Measurements from ENCODE around the gene ETS2.
"Not testable (repeated sequence)": the region's sequence is repeated elsewhere in the genome, so short reads cannot be mapped to it uniquely, and the experiment has no call there.

The ETS2 gene

DNA sequence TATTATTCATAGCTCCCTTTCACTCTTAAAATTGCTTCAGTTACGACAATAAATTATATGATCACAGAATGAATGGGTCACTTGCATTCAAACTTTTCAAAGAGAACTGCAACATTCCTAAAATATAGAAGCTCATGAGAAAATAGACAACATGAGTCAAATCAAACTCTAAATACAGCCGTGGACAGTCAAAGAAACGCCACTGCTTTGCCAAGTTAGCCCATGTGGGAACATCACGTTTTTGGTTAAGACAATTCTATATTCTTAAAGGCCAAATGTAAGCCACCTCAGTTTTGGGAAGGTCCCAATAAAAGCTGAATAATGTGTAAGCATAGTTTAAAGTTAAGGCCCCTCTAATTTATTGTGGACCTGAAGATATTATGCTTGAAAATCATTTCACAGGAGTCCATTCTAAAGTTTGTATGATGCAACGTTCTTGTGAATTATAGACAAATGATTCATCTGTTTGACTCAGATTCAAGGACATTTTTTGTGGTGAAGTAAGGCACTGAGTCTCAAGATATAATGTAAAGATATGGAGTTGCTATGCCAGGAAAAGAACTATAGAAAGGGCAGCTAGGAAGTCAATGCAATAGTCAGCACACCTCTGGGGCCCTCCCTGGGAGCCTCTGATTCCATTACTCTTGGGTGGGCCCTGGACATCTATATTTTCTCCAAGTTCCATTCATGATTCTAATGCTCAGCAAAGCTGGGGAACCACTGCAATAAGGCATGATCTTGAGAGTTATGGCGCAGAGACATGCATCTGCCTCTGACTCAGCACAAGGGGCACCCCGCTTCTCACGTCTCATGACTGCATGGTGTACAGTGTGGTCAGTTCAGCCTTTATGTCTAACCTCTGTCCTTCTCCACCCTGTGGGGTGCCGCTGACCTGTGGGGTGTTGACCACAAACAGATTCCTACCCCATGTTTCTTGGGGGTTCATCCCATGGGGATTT lies 33.9 kb downstream of the ETS2 start:
- DNase-seq (ENCODE audit: low read depth) = peak; percentile 54

GRCh38 chr21:38840456-38841300 lies 34.9 kb downstream of the ETS2 start:
- DNase-seq (ENCODE audit: low read depth) = no peak

GRCh38 chr21:38841472-38841871 lies 35.7 kb downstream of the ETS2 start:
- DNase-seq (ENCODE audit: low read depth) = no peak

- DNase-seq (ENCODE audit: low read depth) = no peak
Observed at GRCh38 chr21:38842079-38842478, 36.4 kb downstream of the ETS2 start.

- DNase-seq (ENCODE audit: low read depth) = no peak
Observed at GRCh38 chr21:38843379-38843778, 37.6 kb downstream of the ETS2 start.

DNA sequence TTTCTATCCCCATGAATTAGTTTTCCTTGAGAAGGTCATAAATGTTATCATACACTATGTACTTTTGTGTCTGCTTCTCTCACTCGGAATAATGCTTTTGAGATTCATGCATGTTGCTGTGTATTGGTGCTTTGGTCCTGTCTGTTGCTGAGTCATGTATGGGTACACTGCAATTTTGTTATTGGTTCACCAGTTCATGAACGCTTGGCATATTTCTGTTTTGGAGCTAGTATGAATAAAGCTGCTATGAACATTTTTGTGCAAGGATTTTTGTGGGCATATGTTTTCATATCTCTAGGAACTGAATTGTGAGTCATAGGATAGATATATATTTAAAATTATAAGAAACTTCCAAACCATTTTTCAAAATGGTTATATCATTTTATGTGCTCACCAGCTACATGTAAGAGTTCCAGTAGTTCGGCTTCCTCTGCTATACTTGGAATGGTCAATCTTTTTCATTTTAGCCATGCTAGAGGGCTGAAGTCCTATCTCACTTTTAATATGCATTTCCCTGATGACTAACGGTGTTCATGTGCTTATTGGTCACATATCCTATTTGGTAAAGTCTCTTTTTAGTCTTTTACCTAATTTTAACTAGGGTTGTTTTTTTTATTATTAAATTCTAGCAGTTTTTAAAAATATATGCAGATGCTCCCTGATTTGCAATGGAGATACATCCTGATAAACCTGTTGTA lies 38.2 kb downstream of the ETS2 start:
- DNase-seq (ENCODE audit: low read depth) = peak; percentile 54

GRCh38 chr21:38845374-38845773 lies 39.6 kb downstream of the ETS2 start:
- not testable (repeated sequence) for DNase-seq (ENCODE audit: low read depth)

DNA sequence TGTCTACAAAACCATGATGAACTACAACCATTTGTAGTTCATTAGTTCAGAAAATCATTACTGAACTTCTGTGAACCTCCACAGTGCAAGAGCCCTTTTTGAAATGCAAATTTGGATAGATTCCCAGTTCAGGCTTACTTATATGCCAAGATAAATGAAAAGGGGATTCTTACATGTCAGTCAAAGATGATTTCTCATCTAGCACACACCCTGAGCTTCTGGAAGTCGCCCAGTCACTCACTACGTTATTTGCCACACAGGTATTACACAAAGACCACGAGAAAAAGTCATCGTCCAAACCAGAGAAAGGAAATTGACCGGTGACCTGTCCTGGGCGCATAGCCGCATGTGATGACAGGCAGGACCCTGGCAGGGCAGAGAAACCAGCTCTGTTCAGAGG lies 41.8 kb downstream of the ETS2 start:
- DNase-seq (ENCODE audit: low read depth) = no peak

- no peak for DNase-seq (ENCODE audit: low read depth)
Observed at GRCh38 chr21:38848187-38848609, 42.5 kb downstream of the ETS2 start.

GRCh38 chr21:38849776-38850175 lies 44.0 kb downstream of the ETS2 start:
- DNase-seq (ENCODE audit: low read depth) = no peak

DNA sequence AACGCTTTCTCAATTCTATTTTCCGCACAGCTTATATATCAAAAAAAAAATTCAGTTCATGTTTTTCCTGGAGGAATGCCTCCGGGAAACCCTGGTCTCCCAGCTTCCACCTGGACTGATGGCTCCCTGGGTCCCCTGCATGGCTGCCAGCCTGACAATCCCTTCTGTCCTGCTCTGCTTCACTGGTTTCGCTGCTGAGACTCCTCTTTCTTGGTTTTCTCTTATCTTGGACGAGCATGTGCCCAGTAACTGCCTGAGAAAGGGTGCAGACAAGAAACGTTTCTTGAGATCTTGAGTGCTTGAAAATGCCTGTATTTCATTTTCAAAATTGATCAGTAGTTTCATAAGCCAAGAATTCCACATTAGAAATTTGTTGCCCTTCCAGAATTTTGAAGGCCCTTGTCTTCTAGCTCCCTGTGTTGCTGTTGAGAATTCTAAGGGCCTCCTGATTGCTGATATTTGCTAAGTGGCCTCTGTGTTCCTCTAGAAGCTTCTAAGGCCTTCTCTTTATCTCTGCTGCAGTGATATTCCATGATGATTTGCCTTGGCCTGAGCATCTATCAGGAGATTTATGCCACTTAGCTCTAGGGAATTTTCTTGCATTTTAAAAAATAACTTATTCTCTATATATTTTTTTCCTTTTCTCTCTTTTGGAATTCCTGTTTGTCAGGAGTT lies 44.7 kb downstream of the ETS2 start:
- DNase-seq (ENCODE audit: low read depth) = no peak

- DNase-seq (ENCODE audit: low read depth) = no peak
Observed at GRCh38 chr21:38851101-38851500, 45.4 kb downstream of the ETS2 start.

GRCh38 chr21:38852278-38852677 lies 46.5 kb downstream of the ETS2 start:
- no peak for DNase-seq (ENCODE audit: low read depth)

DNA sequence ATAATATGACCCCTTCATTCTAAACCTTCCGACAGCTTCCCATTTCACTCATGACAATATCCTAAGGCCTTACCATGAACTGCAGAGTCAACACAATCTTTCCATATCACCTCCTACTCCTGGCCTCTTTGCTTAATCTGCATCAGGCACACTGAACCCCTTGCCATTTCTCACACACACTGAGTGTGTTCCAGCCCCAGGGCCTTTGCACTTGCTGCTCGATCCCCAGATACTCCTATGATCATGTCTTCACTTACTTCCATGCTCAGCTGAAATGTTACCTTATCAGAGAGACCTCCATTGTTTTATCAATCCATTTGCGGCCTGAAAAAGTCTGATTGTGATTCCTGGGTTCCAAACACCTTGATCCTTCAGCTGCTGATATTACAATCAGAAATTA lies 47.0 kb downstream of the ETS2 start:
- no peak for DNase-seq (ENCODE audit: low read depth)

DNA sequence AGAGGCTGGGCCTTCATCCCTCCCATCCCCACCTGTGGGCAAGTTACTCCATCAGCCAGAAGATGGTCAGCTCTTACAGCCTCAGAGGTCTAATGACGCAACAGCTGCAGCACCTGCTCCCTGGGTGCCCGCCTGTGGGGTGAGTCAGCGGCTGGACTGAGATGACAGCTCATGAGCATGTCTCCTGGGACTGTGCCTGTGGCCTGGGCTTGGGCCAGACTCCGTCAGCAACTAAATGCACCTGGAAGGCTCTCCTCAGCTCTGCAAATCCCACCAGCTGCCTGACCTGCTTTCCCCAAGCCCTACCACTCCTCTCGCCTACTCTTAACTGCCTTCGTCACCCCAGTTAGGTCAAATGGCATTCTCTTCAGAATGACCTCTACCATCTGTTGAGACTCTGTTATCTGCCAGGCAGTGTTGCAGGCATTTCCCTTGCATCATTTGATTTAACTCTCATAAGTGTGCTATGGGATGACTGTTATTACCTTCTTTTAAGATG lies 47.7 kb downstream of the ETS2 start:
- DNase-seq (ENCODE audit: low read depth) = no peak

DNA sequence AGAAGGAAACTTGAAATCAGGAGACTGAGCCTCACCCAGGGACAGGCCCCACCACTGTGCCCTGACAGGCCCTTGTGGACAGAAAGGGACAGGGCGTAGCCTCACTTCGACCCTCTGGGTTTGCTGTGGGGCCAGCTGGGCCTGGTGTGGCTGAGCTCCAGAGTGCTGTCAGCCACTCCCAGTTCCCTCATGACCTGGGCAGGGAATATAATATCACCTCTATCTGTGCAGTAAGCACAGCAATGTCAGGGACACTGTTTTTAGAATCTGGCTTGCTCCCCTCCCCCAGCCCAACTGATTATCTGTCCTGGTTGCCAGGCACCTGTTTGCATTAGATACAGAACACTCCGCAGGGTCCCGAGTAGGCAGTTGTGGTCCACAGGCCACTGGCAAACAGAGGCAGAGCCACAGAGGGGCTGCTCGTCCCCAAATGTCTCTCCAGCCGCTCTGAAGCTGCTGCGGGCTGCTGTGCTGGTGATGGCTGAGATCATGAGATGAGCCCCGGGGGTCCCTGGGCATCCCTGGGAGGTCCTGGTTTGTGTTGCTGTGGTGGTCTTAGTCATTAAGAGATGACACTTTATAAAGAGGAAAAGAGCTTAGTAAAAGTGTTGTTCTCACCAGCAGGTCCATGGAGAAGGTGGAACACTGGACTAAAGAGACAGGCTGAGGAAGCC lies 51.6 kb downstream of the ETS2 start:
- DNase-seq (ENCODE audit: low read depth) = no peak

- DNase-seq (ENCODE audit: low read depth) = no peak
Observed at GRCh38 chr21:38858026-38858811, 52.5 kb downstream of the ETS2 start.

DNA sequence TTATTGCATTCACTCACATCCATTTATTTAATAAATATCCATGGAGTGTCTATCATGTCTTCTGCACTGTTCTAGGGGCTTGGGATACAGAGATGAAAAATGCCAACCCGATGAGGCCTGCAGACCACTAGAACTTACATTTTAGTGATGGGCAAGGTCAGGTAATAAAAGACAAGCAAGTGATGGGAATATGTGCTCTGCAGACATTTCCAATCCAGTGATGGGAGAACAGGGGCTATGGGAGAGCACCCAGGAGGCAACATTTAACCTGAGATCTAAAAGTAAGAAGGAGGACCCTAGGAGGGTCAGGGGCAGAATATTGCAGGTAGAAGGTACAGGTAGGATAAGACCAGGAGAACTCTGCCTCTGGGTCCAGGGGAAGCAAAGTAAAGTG lies 53.1 kb downstream of the ETS2 start:
- no peak for DNase-seq (ENCODE audit: low read depth)

GRCh38 chr21:38859852-38860251 lies 54.1 kb downstream of the ETS2 start:
- DNase-seq (ENCODE audit: low read depth) = no peak

DNA sequence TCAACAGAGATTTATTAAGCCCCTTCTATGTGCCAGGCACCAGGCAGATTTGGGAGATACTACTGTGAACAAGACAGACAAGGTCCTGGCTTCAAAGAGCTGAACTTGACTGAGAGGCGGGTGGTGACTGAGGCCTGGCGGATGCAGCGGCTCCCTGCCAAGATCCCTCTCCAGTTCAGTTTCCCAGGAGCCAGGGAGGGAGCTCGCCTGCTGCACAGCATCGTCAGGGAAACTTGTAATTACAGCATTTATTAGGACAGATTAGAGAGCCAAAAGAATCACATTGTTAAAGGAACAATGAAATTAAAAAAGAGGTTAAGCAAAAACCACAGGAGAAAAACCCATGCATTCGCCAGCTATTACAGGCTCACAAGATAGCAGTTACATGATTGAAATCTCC lies 55.3 kb downstream of the ETS2 start:
- DNase-seq (ENCODE audit: low read depth) = no peak
